Stomach (tissue), 9 donors: ENCODE results near the gene SNAPIN. TPM values are rescaled to one million over a fixed set of nuclear protein-coding genes. Genes with fewer than 3 reads are reported as not detected.
A peak's percentile ranks its signal among the peaks of the same experiment; 100 is the strongest.

ENCODE experiments used
- DNase-seq, 2 donors: peaks; one replicate each; pipeline versions ENCODE4 v3.0.0 to v3.0.0-alpha.2; 2013 to 2019
- H3K27ac ChIP-seq, 5 donors: fragments of 200-600 bp in 4 of 5; sonication (generic) in 4 of 5; one replicate each; pipeline ENCODE4 v1.5.1; 2013 to 2019; ENCODE audit warnings: mild to moderate bottlenecking in 1 of 5, moderate library complexity in 1 of 5
- H3K27me3 ChIP-seq, 3 donors: fragments of 200-600 bp; sonication (generic); one replicate each; pipeline ENCODE4 v1.5.1; 2017 to 2019; ENCODE audit warnings: mixed run types in 1 of 3
- H3K36me3 ChIP-seq, 4 donors: fragments of 200-600 bp; sonication (generic); 1 replicate in 3 of 4; 2 replicates in 1 of 4; pipeline ENCODE4 v1.5.1; 2016 to 2019
- H3K4me1 ChIP-seq, 4 donors: fragments of 200-600 bp; sonication (generic); one replicate each; pipeline ENCODE4 v1.5.1; 2016 to 2019
- H3K4me3 ChIP-seq, 4 donors: fragments of 200-600 bp; sonication (generic) in 3 of 4; one replicate each; pipeline ENCODE4 v1.5.1; 2016 to 2019; ENCODE audit warnings: mild to moderate bottlenecking in 1 of 4
- H3K9me3 ChIP-seq, 4 donors: fragments of 200-600 bp; sonication (generic); one replicate each; pipeline ENCODE4 v1.5.1; 2016 to 2019
- CTCF ChIP-seq, 7 experiments: fragments of 450-650 bp in 4 of 7; fragments of 200-600 bp in 3 of 7; sonication (generic) in 3 of 7; IDR thresholded peaks; one replicate each; pipeline ENCODE4 v1.5.1; 2016 to 2019; ENCODE audit warnings: antibody characterized with exemption in 7 of 7, control low read depth in 2 of 7, mild to moderate bottlenecking in 1 of 7
- EP300 ChIP-seq: sonication (generic); formaldehyde crosslinking; IDR thresholded peaks from one replicate; pipeline ENCODE4 v1.6.1; 2017; ENCODE audit warnings: antibody characterized with exemption
- POLR2A ChIP-seq, 4 donors: fragments of 450-650 bp; IDR thresholded peaks; one replicate each; pipeline ENCODE4 v1.6.1; 2016; ENCODE audit warnings: antibody characterized with exemption in 4 of 4, control low read depth in 2 of 4, mild to moderate bottlenecking in 1 of 4, moderate library complexity in 1 of 4
- POLR2AphosphoS5 ChIP-seq, 3 donors: sonication (generic); formaldehyde crosslinking; IDR thresholded peaks; one replicate each; pipeline ENCODE4 v1.6.1; 2016; ENCODE audit warnings: antibody characterized with exemption in 3 of 3
- WGBS, 5 donors: extraction: QIAGEN DNeasy Blood & Tissue Kit in 3 of 5; methylation state at CpG; one replicate each; pipeline versions ENCODE4 v1.1.5 to v1.1.7; 2013 to 2018; 5-methylcytosine and 5-hydroxymethylcytosine counted together
- intact Hi-C: fragments of 100-400 bp; cut with DNase I; formaldehyde crosslinking; loops from one replicate; pipeline ENCODE4 v1.15.1; 2023; ENCODE audit warnings: low total_unique reads
- polyA plus RNA-seq, 3 donors: library from polyadenylated mRNA; stranded (reverse); fragments of 200-250 nt; gene quantifications; one replicate each; pipeline ENCODE4 v1.2.3, GENCODE V29; 2013
- small RNA-seq, 4 donors: library from RNA; depleted of rRNA; stranded (forward); fragments of <200 nt; gene quantifications; one replicate each; pipeline ENCODE3, GENCODE V24; 2016
- total RNA-seq, 5 donors: library from RNA; depleted of rRNA; stranded (reverse); fragments of >200 nt; gene quantifications; one replicate each; pipeline versions ENCODE4 v1.1.0 to v1.2.3, GENCODE V29; 2014 to 2016
- donor health status: healthy with polysubstance abuse.
- donor health status: Bipolar disorder and iron deficiency.
- donor health status: healthy.

The SNAPIN gene
- total and polyA plus RNA-seq, 8 donors, result 14.9 to 82.9 (median 29.4) TPM

- Histone ChIP-seq H3K27me3 (no peaks in the 10 kb centered on the region), H3K27ac (peak overlapping the region in 4 of 5 donors; percentile 77 to 89 (median 84)), H3K9me3 (no peaks in the 10 kb centered on the region), H3K4me1 (peaks cover 0 to 33% (median 23%) of the 10 kb centered on the region in 4 donors), H3K4me3 (no peak overlapping the region), H3K36me3 (no peaks in the 10 kb centered on the region)
- intact Hi-C loops, result no loop called here
- no peak for DNase-seq
- 80 to 95% (median 89%) methylated on average over 6 of the region's 6 CpGs for WGBS, 5 donors
- TF ChIP-seq POLR2A (IDR thresholded peaks at IDR 0.05) (no peak), POLR2AphosphoS5 (IDR thresholded peaks at IDR 0.05) (no peak), CTCF (IDR thresholded peaks at IDR 0.05) (no peak), EP300 (no peak)
Measured at GRCh38 chr1:153698923-153699714, 40.6 kb downstream of the SNAPIN start.

- H3K4me1 ChIP-seq, result peaks cover 0 to 33% (median 23%) of the 10 kb centered on the region in 4 donors
- H3K27ac ChIP-seq, result no peak overlapping the region
- no peak for TF ChIP-seq EP300
- no peak for TF ChIP-seq POLR2A (IDR thresholded peaks at IDR 0.05)
- no peak for TF ChIP-seq POLR2AphosphoS5 (IDR thresholded peaks at IDR 0.05)
- H3K4me3 ChIP-seq, result no peak overlapping the region
- no peaks in the 10 kb centered on the region for H3K27me3 ChIP-seq
- no peaks in the 10 kb centered on the region for H3K36me3 ChIP-seq
- intact Hi-C loops, result no loop called here
- H3K9me3 ChIP-seq, result no peaks in the 10 kb centered on the region
- 82 to 94% (median 90%) methylated on average over 6 of the region's 6 CpGs for WGBS, 5 donors
- DNase-seq, result no peak
Measured at GRCh38 chr1:153699768-153700167, 41.3 kb downstream of the SNAPIN start.

GRCh38 chr1:153705484-153705883, 47.0 kb downstream of the SNAPIN start:
- Histone ChIP-seq H3K4me3 (no peak overlapping the region), H3K27ac (no peak overlapping the region), H3K27me3 (no peaks in the 10 kb centered on the region), H3K36me3 (no peaks in the 10 kb centered on the region), H3K4me1 (no peaks in the 10 kb centered on the region), H3K9me3 (no peaks in the 10 kb centered on the region)
- intact Hi-C loops, result no loop called here
- TF ChIP-seq CTCF (IDR thresholded peaks at IDR 0.05) (no peak), POLR2A (IDR thresholded peaks at IDR 0.05) (no peak), POLR2AphosphoS5 (IDR thresholded peaks at IDR 0.05) (no peak), EP300 (no peak)
- no peak for DNase-seq
- 88 to 96% (median 93%) methylated on average over 9 of the region's 9 CpGs for WGBS, 5 donors

GRCh38 chr1:153711026-153711425, 52.5 kb downstream of the SNAPIN start:
- intact Hi-C loops, result no loop called here
- DNase-seq, result no peak
- Histone ChIP-seq H3K4me1 (no peaks in the 10 kb centered on the region), H3K4me3 (no peak overlapping the region), H3K9me3 (no peaks in the 10 kb centered on the region), H3K27me3 (no peaks in the 10 kb centered on the region), H3K27ac (no peak overlapping the region), H3K36me3 (no peaks in the 10 kb centered on the region)
- WGBS, 5 donors, result 53 to 66% (median 63%) methylated on average over 7 of the region's 7 CpGs
- TF ChIP-seq EP300 (no peak), CTCF (IDR thresholded peaks at IDR 0.05) (no peak), POLR2AphosphoS5 (IDR thresholded peaks at IDR 0.05) (no peak), POLR2A (IDR thresholded peaks at IDR 0.05) (no peak)

Small RNAs within 50 kb of the gene (small RNA-seq; reads per million reads assigned to genes)
- gene MIR8083 (0 reads per million in 4 donors), gene RN7SL372P (0 reads per million in 4 donors)

Other genes starting within 250 kb of the SNAPIN start
- gene S100A7A, start 242.2 kb upstream of the SNAPIN start, total RNA-seq, result not detected
- under 1 TPM in 1 of 3 donors, not detected in 2; 0.20 TPM for gene S100A7A, start 242.2 kb upstream of the SNAPIN start, polyA plus RNA-seq
- gene S100A7, start 198.1 kb upstream of the SNAPIN start, total RNA-seq, result not detected
- 100 to 1,000 TPM in 1 of 3 donors, not detected in 2; 107 TPM for gene S100A7, start 198.1 kb upstream of the SNAPIN start, polyA plus RNA-seq
- gene S100A6, start 122.7 kb upstream of the SNAPIN start, total RNA-seq, result 100 to 1,000 TPM; 154 to 680 (median 330) TPM
- 1,000 to 10,000 TPM; 1,447 to 2,520 (median 1,620) TPM for gene S100A6, start 122.7 kb upstream of the SNAPIN start, polyA plus RNA-seq
- gene S100A5, start 117.8 kb upstream of the SNAPIN start, total RNA-seq, result not detected
- not detected for gene S100A5, start 117.8 kb upstream of the SNAPIN start, polyA plus RNA-seq
- gene S100A4, start 112.9 kb upstream of the SNAPIN start, total RNA-seq, result 10 to 100 TPM in 4 of 5 donors, 1 to 10 TPM in 1; 9.9 to 53.3 (median 19.4) TPM
- gene S100A4, start 112.9 kb upstream of the SNAPIN start, polyA plus RNA-seq, result 100 to 1,000 TPM; 145 to 541 (median 274) TPM
- not detected for gene S100A3, start 109.4 kb upstream of the SNAPIN start, total RNA-seq
- 10 to 100 TPM in 1 of 3 donors, 1 to 10 TPM in 2; 2.6 to 15.0 (median 5.4) TPM for gene S100A3, start 109.4 kb upstream of the SNAPIN start, polyA plus RNA-seq
- gene S100A2, start 92.9 kb upstream of the SNAPIN start, total RNA-seq, result 10 to 100 TPM in 1 of 5 donors, 1 to 10 TPM in 1, not detected in 3; 2.2 to 12.7 TPM
- gene S100A2, start 92.9 kb upstream of the SNAPIN start, polyA plus RNA-seq, result 1,000 to 10,000 TPM in 1 of 3 donors, 1 to 10 TPM in 2; 4.9 to 1,809 (median 8.3) TPM
- gene S100A16, start 45.6 kb upstream of the SNAPIN start, total RNA-seq, result 100 to 1,000 TPM in 1 of 5 donors, 10 to 100 TPM in 2, 1 to 10 TPM in 2; 8.9 to 192 (median 47.9) TPM
- gene S100A16, start 45.6 kb upstream of the SNAPIN start, polyA plus RNA-seq, result 100 to 1,000 TPM; 145 to 361 (median 188) TPM
- gene S100A14, start 42.4 kb upstream of the SNAPIN start, total RNA-seq, result 100 to 1,000 TPM in 1 of 5 donors, 10 to 100 TPM in 3, 1 to 10 TPM in 1; 8.8 to 488 (median 29.0) TPM
- gene S100A14, start 42.4 kb upstream of the SNAPIN start, polyA plus RNA-seq, result 100 to 1,000 TPM in 2 of 3 donors, 10 to 100 TPM in 1; 70.2 to 751 (median 244) TPM
- 10 to 100 TPM; 18.7 to 54.6 (median 23.5) TPM for gene S100A13, start 31.2 kb upstream of the SNAPIN start, total RNA-seq
- 100 to 1,000 TPM; 140 to 271 (median 207) TPM for gene S100A13, start 31.2 kb upstream of the SNAPIN start, polyA plus RNA-seq
- gene S100A1, start 30.3 kb upstream of the SNAPIN start, total RNA-seq, result not detected
- 10 to 100 TPM in 2 of 3 donors, 1 to 10 TPM in 1; 5.7 to 64.8 (median 45.5) TPM for gene S100A1, start 30.3 kb upstream of the SNAPIN start, polyA plus RNA-seq
- 100 to 1,000 TPM in 1 of 5 donors, 10 to 100 TPM in 4; 21.7 to 111 (median 74.3) TPM for gene CHTOP, start 24.6 kb upstream of the SNAPIN start, total RNA-seq
- gene CHTOP, start 24.6 kb upstream of the SNAPIN start, polyA plus RNA-seq, result 10 to 100 TPM; 41.3 to 53.2 (median 46.0) TPM
- gene ILF2, start 12.3 kb downstream of the SNAPIN start, total RNA-seq, result 100 to 1,000 TPM in 1 of 5 donors, 10 to 100 TPM in 4; 17.1 to 138 (median 41.5) TPM
- 100 to 1,000 TPM in 1 of 3 donors, 10 to 100 TPM in 2; 49.1 to 103 (median 98.9) TPM for gene ILF2, start 12.3 kb downstream of the SNAPIN start, polyA plus RNA-seq
- gene NPR1, start 20.0 kb downstream of the SNAPIN start, total RNA-seq, result 10 to 100 TPM in 2 of 5 donors, 1 to 10 TPM in 3; 5.4 to 39.7 (median 6.6) TPM
- gene NPR1, start 20.0 kb downstream of the SNAPIN start, polyA plus RNA-seq, result 1 to 10 TPM; 1.4 to 5.7 (median 2.4) TPM
- gene INTS3, start 69.3 kb downstream of the SNAPIN start, total RNA-seq, result 10 to 100 TPM; 28.1 to 48.2 (median 39.4) TPM
- gene INTS3, start 69.3 kb downstream of the SNAPIN start, polyA plus RNA-seq, result 10 to 100 TPM; 11.0 to 39.2 (median 19.1) TPM
- gene SLC27A3, start 116.7 kb downstream of the SNAPIN start, total RNA-seq, result 10 to 100 TPM; 14.9 to 89.9 (median 62.2) TPM
- 10 to 100 TPM; 17.4 to 86.8 (median 44.1) TPM for gene SLC27A3, start 116.7 kb downstream of the SNAPIN start, polyA plus RNA-seq